OCI-LY3 (cell line): Measurements from ENCODE around the gene ELMO1.

Source experiments
- H2AFZ ChIP-seq: fragments of 200-600, 300-600 bp; shearing (Covaris generic); 2 replicates; pipeline ENCODE4 v1.6.0; 2014; ENCODE audit warnings: antibody characterized with exemption, low read depth, low read length
- H3K27ac ChIP-seq: fragments of 200-600, 300-600 bp; sonication (generic); 2 replicates; pipeline ENCODE4 v1.5.1; 2014; ENCODE audit warnings: mild to moderate bottlenecking, low read length, moderate library complexity, mixed read lengths
- H3K27me3 ChIP-seq: fragments of 200-600, 300-600 bp; sonication (generic); 2 replicates; pipeline ENCODE4 v1.6.1; 2014; ENCODE audit warnings: low read depth, low read length, mixed read lengths
- H3K36me3 ChIP-seq: fragments of 200-600, 300-600 bp; sonication (generic); replicated peaks from 2 replicates; pipeline ENCODE3; 2014; ENCODE audit warnings: low read depth, low read length, mixed read lengths
- H3K4me1 ChIP-seq: fragments of 300-600, 200-600 bp; sonication (generic); 2 replicates; pipeline ENCODE4 v1.6.1; 2014; ENCODE audit warnings: low read length, mixed read lengths
- H3K4me2 ChIP-seq: fragments of 200-600, 300-600 bp; sonication (generic); 2 replicates; pipeline ENCODE4 v1.6.1; 2014; ENCODE audit warnings: low read length, mixed read lengths
- H3K4me3 ChIP-seq: fragments of 300-600, 200-600 bp; sonication (generic); 2 replicates; pipeline ENCODE4 v1.5.1; 2014; ENCODE audit warnings: antibody characterized with exemption, mild to moderate bottlenecking, low read length, moderate library complexity
- H3K79me2 ChIP-seq: fragments of 300-600, 200-600 bp; shearing (Covaris generic); 2 replicates; pipeline ENCODE4 v1.6.1; 2014; ENCODE audit warnings: mild to moderate bottlenecking, low read length, mixed read lengths
- H3K9ac ChIP-seq: fragments of 300-600, 200-600 bp; shearing (Covaris generic); 2 replicates; pipeline ENCODE4 v1.6.0; 2014; ENCODE audit warnings: mild to moderate bottlenecking, low read length, moderate library complexity
- H3K9me3 ChIP-seq: fragments of 200-600, 300-600 bp; shearing (Covaris generic); 2 replicates; pipeline ENCODE4 v1.6.1; 2014; ENCODE audit warnings: low read length, mixed read lengths; ENCODE audit not compliant: insufficient read depth
- H4K20me1 ChIP-seq: fragments of 200-600, 300-600 bp; sonication (generic); 2 replicates; pipeline ENCODE4 v1.6.1; 2016; ENCODE audit warnings: low read length, mixed read lengths; ENCODE audit not compliant: insufficient read depth
- EZH2phosphoT487 ChIP-seq: fragments of 200-600 bp; shearing (Covaris generic); IDR thresholded peaks from 2 replicates; pipeline ENCODE4 v1.6.1; 2018; ENCODE audit warnings: antibody characterized with exemption, mixed run types, low read depth
- TF ChIP-seq, protein P1 (sequence below): fragments of 200-600, 300-600 bp; sonication (generic); IDR thresholded peaks from 2 replicates; pipeline ENCODE4 v1.5.1; 2014; ENCODE audit warnings: antibody characterized with exemption, low read length, low read depth

Gene ELMO1

DNA sequence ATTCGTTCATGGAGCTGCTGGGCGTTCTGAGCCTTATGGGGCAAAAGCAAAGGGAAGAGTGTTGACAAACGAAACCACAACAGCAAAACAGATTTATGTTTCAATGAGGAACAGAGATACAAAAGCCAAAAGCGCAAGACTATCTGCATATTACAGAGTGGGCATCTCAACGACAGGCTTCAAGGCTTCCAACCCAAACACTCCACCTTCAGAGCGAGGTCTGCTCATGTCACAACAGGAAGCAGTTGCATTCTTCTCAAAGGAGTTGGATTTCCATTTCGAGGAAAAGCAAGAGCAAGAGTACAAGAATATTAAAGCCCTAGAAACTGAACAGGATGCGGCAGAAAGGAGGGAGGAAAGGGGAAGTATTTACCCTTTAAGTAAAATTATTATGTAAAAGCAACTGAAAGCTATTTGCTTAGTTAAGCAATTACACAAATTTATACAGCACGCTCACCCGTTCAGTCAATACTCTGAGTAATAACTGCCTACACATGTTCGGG is 189.3 kb downstream of the ELMO1 start:
- Histone ChIP-seq H2AFZ (no peak overlapping the region), H3K79me2 (peaks cover 79% of the 10 kb centered on the region), H4K20me1 (peaks cover 63% of the 10 kb centered on the region), H3K4me1 (peaks cover 20% of the 10 kb centered on the region), H3K4me3 (no peak overlapping the region), H3K9me3 (no peaks in the 10 kb centered on the region), H3K9ac (no peak overlapping the region), H3K27me3 (no peaks in the 10 kb centered on the region), H3K27ac (peak overlapping the region; percentile 20; the same call in 1 of the 2 replicates), H3K4me2 (peak overlapping the region; percentile 35; the same call in 1 of the 2 replicates), H3K36me3 (peaks cover 44% of the 10 kb centered on the region)
- TF ChIP-seq, protein P1, sequence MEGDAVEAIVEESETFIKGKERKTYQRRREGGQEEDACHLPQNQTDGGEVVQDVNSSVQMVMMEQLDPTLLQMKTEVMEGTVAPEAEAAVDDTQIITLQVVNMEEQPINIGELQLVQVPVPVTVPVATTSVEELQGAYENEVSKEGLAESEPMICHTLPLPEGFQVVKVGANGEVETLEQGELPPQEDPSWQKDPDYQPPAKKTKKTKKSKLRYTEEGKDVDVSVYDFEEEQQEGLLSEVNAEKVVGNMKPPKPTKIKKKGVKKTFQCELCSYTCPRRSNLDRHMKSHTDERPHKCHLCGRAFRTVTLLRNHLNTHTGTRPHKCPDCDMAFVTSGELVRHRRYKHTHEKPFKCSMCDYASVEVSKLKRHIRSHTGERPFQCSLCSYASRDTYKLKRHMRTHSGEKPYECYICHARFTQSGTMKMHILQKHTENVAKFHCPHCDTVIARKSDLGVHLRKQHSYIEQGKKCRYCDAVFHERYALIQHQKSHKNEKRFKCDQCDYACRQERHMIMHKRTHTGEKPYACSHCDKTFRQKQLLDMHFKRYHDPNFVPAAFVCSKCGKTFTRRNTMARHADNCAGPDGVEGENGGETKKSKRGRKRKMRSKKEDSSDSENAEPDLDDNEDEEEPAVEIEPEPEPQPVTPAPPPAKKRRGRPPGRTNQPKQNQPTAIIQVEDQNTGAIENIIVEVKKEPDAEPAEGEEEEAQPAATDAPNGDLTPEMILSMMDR: no peak
- no peak for TF ChIP-seq EZH2phosphoT487

- H3K27ac ChIP-seq: no peak overlapping the region
- peaks cover 43% of the 10 kb centered on the region for H3K36me3 ChIP-seq
- H4K20me1 ChIP-seq: peaks cover 61% of the 10 kb centered on the region
- TF ChIP-seq EZH2phosphoT487: no peak
- TF ChIP-seq, protein P1: no peak
- H3K4me3 ChIP-seq: no peak overlapping the region
- no peaks in the 10 kb centered on the region for H3K27me3 ChIP-seq
- H3K9me3 ChIP-seq: no peaks in the 10 kb centered on the region
- peaks cover 20% of the 10 kb centered on the region for H3K4me1 ChIP-seq
- no peak overlapping the region for H2AFZ ChIP-seq
- no peak overlapping the region for H3K9ac ChIP-seq
- no peak overlapping the region for H3K4me2 ChIP-seq
- peaks cover 84% of the 10 kb centered on the region for H3K79me2 ChIP-seq
These were observed 192.0 kb downstream of the ELMO1 start for GRCh38 chr7:37256631-37257030.

DNA sequence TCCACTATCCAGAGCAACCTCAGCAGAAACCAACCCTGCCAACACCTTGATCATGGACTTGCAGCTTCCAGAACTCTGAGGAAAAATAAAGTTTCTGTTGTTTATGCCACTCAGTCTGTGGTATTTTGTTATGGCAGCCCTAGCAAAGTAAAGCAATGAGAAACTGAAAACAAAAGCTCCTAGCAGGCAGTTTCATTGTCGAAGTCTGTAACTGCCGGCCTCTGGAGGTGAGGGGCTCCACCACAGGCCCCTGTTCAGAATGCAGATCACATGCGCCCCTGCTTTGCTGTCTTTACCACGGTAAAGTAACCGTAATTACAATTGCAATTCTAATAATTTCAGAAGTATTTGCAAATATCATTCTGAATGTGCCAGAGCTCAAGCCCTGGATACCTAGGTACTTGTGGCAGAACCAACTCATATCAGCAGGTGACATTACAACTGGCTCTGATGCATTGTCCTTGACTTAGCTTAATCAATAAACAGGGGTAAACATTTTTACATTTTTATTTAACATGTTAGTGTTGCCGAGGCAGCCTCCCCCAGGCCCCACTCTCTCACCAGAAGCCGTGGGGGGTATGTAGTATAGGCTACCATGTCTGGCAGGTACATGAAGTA is 193.2 kb downstream of the ELMO1 start:
- H3K27ac ChIP-seq: no peak overlapping the region

DNA sequence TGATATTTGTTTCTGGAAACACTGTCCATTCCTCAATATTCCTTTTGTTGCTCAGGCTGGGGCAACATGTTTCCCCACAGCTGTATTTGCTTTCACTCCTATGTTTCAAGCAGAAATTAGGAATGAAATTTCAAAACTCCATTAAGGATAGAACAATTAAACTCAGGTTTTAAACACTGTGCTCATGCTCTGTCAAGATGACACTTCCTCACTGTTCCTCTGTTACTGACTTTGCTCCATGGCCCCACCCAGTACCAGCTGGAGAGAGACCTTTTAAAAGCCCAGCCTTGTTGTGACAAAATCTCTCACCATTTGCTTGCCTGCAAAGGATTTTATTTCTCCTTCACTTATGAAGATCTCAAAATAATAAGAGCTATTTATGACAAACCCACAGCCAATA is 197.4 kb downstream of the ELMO1 start:
- H2AFZ ChIP-seq: no peak overlapping the region
- peaks cover 98% of the 10 kb centered on the region for H3K79me2 ChIP-seq
- H3K27ac ChIP-seq: no peak overlapping the region
- H3K27me3 ChIP-seq: no peaks in the 10 kb centered on the region
- peaks cover 30% of the 10 kb centered on the region for H3K4me1 ChIP-seq
- H3K4me3 ChIP-seq: no peak overlapping the region
- H3K9ac ChIP-seq: no peak overlapping the region
- no peaks in the 10 kb centered on the region for H3K9me3 ChIP-seq
- TF ChIP-seq, protein P1: no peak
- TF ChIP-seq EZH2phosphoT487: no peak
- H4K20me1 ChIP-seq: peaks cover 73% of the 10 kb centered on the region
- peaks cover 34% of the 10 kb centered on the region for H3K36me3 ChIP-seq
- no peak overlapping the region for H3K4me2 ChIP-seq

More for the DNA sequence above, 193.2 kb downstream of the ELMO1 start:
- Histone ChIP-seq H3K4me2 (no peak overlapping the region), H3K36me3 (peaks cover 43% of the 10 kb centered on the region), H3K9ac (no peak overlapping the region), H2AFZ (no peak overlapping the region), H4K20me1 (peaks cover 58% of the 10 kb centered on the region), H3K9me3 (no peaks in the 10 kb centered on the region), H3K79me2 (peaks cover 84% of the 10 kb centered on the region), H3K4me3 (no peak overlapping the region), H3K27me3 (no peaks in the 10 kb centered on the region), H3K4me1 (peaks cover 12% of the 10 kb centered on the region)
- TF ChIP-seq, protein P1: no peak
- TF ChIP-seq EZH2phosphoT487: no peak
